22Rv1 (cell line): ENCODE results near the gene DVL1.

Source experiments
- ZFX ChIP-seq: fragments of 450-650 bp; IDR thresholded peaks from 2 replicates; pipeline ENCODE4 v1.6.1; 2017; ENCODE audit warnings: antibody characterized with exemption, borderline replicate concordance
- TF ChIP-seq, protein P1 (sequence below): fragments of 450-650 bp; IDR thresholded peaks from 2 replicates; pipeline ENCODE4 v1.5.1; 2017; ENCODE audit warnings: mild to moderate bottlenecking

DNA sequence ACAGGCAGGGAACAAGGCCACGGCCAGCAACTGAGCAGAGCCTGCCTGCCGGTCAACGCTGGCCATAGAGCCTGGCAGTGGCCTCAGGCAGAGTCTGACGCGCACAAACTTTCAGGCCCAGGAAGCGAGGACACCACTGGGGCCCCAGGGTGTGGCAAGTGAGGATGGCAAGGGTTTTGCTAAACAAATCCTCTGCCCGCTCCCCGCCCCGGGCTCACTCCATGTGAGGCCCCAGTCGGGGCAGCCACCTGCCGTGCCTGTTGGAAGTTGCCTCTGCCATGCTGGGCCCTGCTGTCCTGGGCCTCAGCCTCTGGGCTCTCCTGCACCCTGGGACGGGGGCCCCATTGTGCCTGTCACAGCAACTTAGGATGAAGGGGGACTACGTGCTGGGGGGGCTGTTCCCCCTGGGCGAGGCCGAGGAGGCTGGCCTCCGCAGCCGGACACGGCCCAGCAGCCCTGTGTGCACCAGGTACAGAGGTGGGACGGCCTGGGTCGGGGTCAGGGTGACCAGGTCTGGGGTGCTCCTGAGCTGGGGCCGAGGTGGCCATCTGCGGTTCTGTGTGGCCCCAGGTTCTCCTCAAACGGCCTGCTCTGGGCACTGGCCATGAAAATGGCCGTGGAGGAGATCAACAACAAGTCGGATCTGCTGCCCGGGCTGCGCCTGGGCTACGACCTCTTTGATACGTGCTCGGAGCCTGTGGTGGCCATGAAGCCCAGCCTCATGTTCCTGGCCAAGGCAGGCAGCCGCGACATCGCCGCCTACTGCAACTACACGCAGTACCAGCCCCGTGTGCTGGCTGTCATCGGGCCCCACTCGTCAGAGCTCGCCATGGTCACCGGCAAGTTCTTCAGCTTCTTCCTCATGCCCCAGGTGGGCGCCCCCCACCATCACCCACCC is 17.9 kb downstream of the DVL1 start, which contains the start of gene TAS1R3:
- TF ChIP-seq, protein P1, sequence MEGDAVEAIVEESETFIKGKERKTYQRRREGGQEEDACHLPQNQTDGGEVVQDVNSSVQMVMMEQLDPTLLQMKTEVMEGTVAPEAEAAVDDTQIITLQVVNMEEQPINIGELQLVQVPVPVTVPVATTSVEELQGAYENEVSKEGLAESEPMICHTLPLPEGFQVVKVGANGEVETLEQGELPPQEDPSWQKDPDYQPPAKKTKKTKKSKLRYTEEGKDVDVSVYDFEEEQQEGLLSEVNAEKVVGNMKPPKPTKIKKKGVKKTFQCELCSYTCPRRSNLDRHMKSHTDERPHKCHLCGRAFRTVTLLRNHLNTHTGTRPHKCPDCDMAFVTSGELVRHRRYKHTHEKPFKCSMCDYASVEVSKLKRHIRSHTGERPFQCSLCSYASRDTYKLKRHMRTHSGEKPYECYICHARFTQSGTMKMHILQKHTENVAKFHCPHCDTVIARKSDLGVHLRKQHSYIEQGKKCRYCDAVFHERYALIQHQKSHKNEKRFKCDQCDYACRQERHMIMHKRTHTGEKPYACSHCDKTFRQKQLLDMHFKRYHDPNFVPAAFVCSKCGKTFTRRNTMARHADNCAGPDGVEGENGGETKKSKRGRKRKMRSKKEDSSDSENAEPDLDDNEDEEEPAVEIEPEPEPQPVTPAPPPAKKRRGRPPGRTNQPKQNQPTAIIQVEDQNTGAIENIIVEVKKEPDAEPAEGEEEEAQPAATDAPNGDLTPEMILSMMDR, result peak; percentile 18; the same call in 1 of the 2 replicates
- no peak for TF ChIP-seq ZFX
